Mesothelial cell of epicardium (in vitro differentiated cells): ENCODE data around the gene SUPT4H1. TPM values are rescaled to one million over a fixed set of nuclear protein-coding genes. Genes with fewer than 3 reads are reported as not detected.
A peak's percentile ranks its signal among the peaks of the same experiment; 100 is the strongest.

Experiments
- DNase-seq, 2 experiments: peaks; one replicate each; pipeline ENCODE4 v3.0.0; 2021; ENCODE audit warnings: low spot score in 2 of 2; ENCODE audit not compliant: unreplicated experiment in 2 of 2
- H3K27ac Mint-ChIP-seq: 2 replicates; pipeline ENCODE4 v1.8.0; 2021; ENCODE audit warnings: mixed read lengths
- H3K27me3 Mint-ChIP-seq: 2 replicates; pipeline ENCODE4 v1.8.0; 2021; ENCODE audit warnings: low read depth, mixed read lengths
- H3K36me3 Mint-ChIP-seq: 2 replicates; pipeline ENCODE4 v1.8.0; 2021; ENCODE audit warnings: mixed read lengths
- H3K4me1 Mint-ChIP-seq: 2 replicates; pipeline ENCODE4 v1.8.0; 2021; ENCODE audit warnings: mixed read lengths
- H3K4me3 Mint-ChIP-seq: 2 replicates; pipeline ENCODE4 v1.8.0; 2021; ENCODE audit warnings: mild to moderate bottlenecking, moderate library complexity, mixed read lengths
- H3K9me3 Mint-ChIP-seq: 2 replicates; pipeline ENCODE4 v1.8.0; 2021; ENCODE audit warnings: mixed read lengths
- total RNA-seq: library from RNA; stranded (reverse); gene quantifications from 3 replicates; pipeline ENCODE4 v1.2.1, GENCODE V29; 2021
- TF ChIP-seq, protein P1 (sequence below): fragments of 200-600 bp; sonication (generic); IDR thresholded peaks from one replicate; pipeline ENCODE4 v1.5.0; 2021; ENCODE audit warnings: antibody characterized with exemption; ENCODE audit not compliant: unreplicated experiment

SUPT4H1 gene
- total RNA-seq, 1 donor from 2014 or later, result 76.8 TPM

DNA sequence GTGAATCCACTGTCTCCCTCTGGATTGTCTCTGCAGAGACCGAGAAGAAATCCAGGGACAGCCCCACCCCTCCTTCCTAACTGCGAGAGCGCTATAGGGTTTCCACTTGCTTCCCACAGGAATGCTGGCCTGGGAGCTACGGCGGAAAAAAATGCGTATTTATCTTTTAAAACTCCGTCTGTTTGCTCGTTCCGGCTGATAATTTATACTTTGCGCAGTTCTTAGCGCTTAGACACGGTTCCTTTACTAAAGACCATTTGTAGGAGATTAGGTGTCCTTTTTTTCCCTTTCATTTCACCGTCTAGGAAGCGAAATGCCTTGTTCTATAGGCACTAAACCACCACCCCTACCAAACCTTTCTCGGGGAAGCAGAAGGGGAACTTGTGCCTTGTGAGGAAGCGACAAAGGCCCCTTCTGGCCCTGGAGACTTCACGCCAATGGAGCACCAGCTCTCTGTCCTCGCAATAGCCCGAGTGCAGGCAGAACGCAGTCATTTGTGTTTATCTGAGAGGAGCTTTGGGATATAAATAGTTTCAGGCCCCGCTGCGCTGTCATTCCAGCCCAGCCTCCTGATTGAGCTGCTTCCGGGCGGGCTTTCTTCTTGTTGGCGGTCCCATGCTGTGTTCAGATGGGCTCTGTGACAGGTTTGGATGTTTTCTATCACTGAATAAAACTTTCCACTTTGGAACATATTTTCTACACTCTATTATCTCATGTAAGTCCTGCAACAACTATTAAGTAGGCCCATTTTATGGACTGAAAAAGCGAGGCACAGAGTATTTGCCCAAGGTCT, 791 bp upstream of the SUPT4H1 start:
- peaks cover 20% of the 10 kb centered on the region for H3K4me1 Mint-ChIP-seq
- no peak for DNase-seq
- no peaks in the 10 kb centered on the region for H3K27me3 Mint-ChIP-seq
- peak overlapping the region; percentile 98 for H3K27ac Mint-ChIP-seq
- H3K9me3 Mint-ChIP-seq, result no peaks in the 10 kb centered on the region
- H3K36me3 Mint-ChIP-seq, result peaks cover 28% of the 10 kb centered on the region
- peak overlapping the region; percentile 100 for H3K4me3 Mint-ChIP-seq
- TF ChIP-seq, protein P1, sequence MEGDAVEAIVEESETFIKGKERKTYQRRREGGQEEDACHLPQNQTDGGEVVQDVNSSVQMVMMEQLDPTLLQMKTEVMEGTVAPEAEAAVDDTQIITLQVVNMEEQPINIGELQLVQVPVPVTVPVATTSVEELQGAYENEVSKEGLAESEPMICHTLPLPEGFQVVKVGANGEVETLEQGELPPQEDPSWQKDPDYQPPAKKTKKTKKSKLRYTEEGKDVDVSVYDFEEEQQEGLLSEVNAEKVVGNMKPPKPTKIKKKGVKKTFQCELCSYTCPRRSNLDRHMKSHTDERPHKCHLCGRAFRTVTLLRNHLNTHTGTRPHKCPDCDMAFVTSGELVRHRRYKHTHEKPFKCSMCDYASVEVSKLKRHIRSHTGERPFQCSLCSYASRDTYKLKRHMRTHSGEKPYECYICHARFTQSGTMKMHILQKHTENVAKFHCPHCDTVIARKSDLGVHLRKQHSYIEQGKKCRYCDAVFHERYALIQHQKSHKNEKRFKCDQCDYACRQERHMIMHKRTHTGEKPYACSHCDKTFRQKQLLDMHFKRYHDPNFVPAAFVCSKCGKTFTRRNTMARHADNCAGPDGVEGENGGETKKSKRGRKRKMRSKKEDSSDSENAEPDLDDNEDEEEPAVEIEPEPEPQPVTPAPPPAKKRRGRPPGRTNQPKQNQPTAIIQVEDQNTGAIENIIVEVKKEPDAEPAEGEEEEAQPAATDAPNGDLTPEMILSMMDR, result no peak

- H3K4me1 Mint-ChIP-seq, result peaks cover 20% of the 10 kb centered on the region
- H3K27me3 Mint-ChIP-seq, result no peaks in the 10 kb centered on the region
- H3K9me3 Mint-ChIP-seq, result no peaks in the 10 kb centered on the region
- DNase-seq, result no peak
- peak overlapping the region; percentile 100 for H3K4me3 Mint-ChIP-seq
- TF ChIP-seq, protein P1, result no peak
- H3K36me3 Mint-ChIP-seq, result peaks cover 32% of the 10 kb centered on the region
- peak overlapping the region; percentile 98 for H3K27ac Mint-ChIP-seq
Measured at GRCh38 chr17:58351182-58351581, 819 bp downstream of the SUPT4H1 start.

- Mint-ChIP-seq H3K9me3 (no peaks in the 10 kb centered on the region), H3K27me3 (no peaks in the 10 kb centered on the region), H3K4me3 (no peak overlapping the region), H3K27ac (no peak overlapping the region), H3K4me1 (peaks cover 15% of the 10 kb centered on the region), H3K36me3 (peaks cover 36% of the 10 kb centered on the region)
- TF ChIP-seq, protein P1, result no peak
- DNase-seq, result no peak
Measured at GRCh38 chr17:58348038-58348437, 4.0 kb downstream of the SUPT4H1 start.

GRCh38 chr17:58345500-58345899, 6.5 kb downstream of the SUPT4H1 start:
- Mint-ChIP-seq H3K4me1 (peaks cover 3% of the 10 kb centered on the region), H3K27ac (no peak overlapping the region), H3K9me3 (no peaks in the 10 kb centered on the region), H3K27me3 (no peaks in the 10 kb centered on the region), H3K36me3 (peaks cover 40% of the 10 kb centered on the region), H3K4me3 (no peak overlapping the region)
- TF ChIP-seq, protein P1, result no peak
- DNase-seq, result no peak

DNA sequence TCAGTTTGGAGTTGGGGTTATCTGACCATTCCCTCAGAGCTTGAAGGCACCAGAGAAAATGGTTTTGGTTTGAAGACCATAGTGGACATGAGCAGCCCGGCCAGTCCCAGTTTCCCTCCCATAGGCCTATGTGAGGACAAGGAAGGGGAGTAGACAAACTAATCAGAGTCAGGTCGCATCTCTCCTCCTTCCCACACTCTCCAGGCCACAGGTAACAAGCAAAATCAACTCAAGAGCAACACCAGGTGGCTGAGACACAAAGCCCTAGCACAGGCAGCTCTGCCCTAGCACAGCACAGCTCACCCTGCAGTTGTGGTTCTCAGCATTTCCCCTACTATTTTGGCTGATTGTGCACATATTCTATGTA, 7.2 kb downstream of the SUPT4H1 start:
- Mint-ChIP-seq H3K4me1 (peaks cover 3% of the 10 kb centered on the region), H3K27me3 (no peaks in the 10 kb centered on the region), H3K9me3 (no peaks in the 10 kb centered on the region), H3K27ac (no peak overlapping the region), H3K36me3 (peaks cover 39% of the 10 kb centered on the region), H3K4me3 (no peak overlapping the region)
- TF ChIP-seq, protein P1, result no peak
- no peak for DNase-seq
